CD14-positive monocyte (primary cell): ENCODE data around the gene NKX6-2. TPM values are rescaled to one million over a fixed set of nuclear protein-coding genes. Genes with fewer than 3 reads are reported as not detected.
A peak's percentile ranks its signal among the peaks of the same experiment; 100 is the strongest.

Experiments
- DNase-seq, 3 donors: peaks; one replicate each; pipeline ENCODE4 v3.0.0-alpha.2; 2011 to 2022
- H2AFZ ChIP-seq: 2 replicates; pipeline ENCODE4 v1.6.0; 2012; ENCODE audit warnings: mild to moderate bottlenecking, low read depth, low read length, inconsistent platforms; ENCODE audit not compliant: insufficient read depth, poor library complexity, severe bottlenecking
- H3K27ac ChIP-seq, 2 donors: 1 replicate in 1 of 2; 2 replicates in 1 of 2; pipeline ENCODE4 v1.5.1; 2012 to 2013; ENCODE audit warnings: low read length in 2 of 2, control low read depth in 1 of 2, inconsistent platforms in 1 of 2, low read depth in 1 of 2, mild to moderate bottlenecking in 1 of 2
- H3K27me3 ChIP-seq, 2 donors: one replicate each; pipeline versions ENCODE4 v1.6.0 to v1.6.1; 2011 to 2013; ENCODE audit warnings: low read length in 2 of 2; ENCODE audit not compliant: control insufficient read depth in 2 of 2, insufficient read depth in 2 of 2
- H3K36me3 ChIP-seq, 2 donors: replicated peaks in 1 of 2; 1 replicate in 1 of 2; 2 replicates in 1 of 2; pipeline versions ENCODE4 v1.5.1 to v1.6.1; 2012 to 2013; ENCODE audit warnings: low read length in 2 of 2, control low read depth in 1 of 2, inconsistent platforms in 1 of 2, mild to moderate bottlenecking in 1 of 2; ENCODE audit not compliant: insufficient read depth in 2 of 2, control insufficient read depth in 1 of 2
- H3K4me1 ChIP-seq, 2 donors: 1 replicate in 1 of 2; 2 replicates in 1 of 2; pipeline versions ENCODE4 v1.5.1 to v1.6.1; 2012 to 2013; ENCODE audit warnings: low read length in 2 of 2, control low read depth in 1 of 2, inconsistent platforms in 1 of 2, mild to moderate bottlenecking in 1 of 2, moderate library complexity in 1 of 2; ENCODE audit not compliant: insufficient read depth in 2 of 2, control insufficient read depth in 1 of 2
- H3K4me2 ChIP-seq: replicated peaks from 2 replicates; pipeline ENCODE3; 2012; ENCODE audit warnings: low read length, moderate library complexity, mild to moderate bottlenecking; ENCODE audit not compliant: poor library complexity, severe bottlenecking; ENCODE audit errors: extremely low read depth
- H3K4me3 ChIP-seq, 3 experiments: fragments of 200-600 bp in 1 of 3; sonication (generic) in 1 of 3; replicated peaks in 1 of 3; 1 replicate in 2 of 3; 2 replicates in 1 of 3; pipeline ENCODE4 v1.5.1; 2011 to 2013; ENCODE audit warnings: low read length in 3 of 3, mild to moderate bottlenecking in 3 of 3, control low read depth in 2 of 3, low read depth in 2 of 3, inconsistent platforms in 1 of 3, moderate library complexity in 1 of 3
- H3K79me2 ChIP-seq: 2 replicates; pipeline ENCODE4 v1.6.0; 2012; ENCODE audit warnings: mild to moderate bottlenecking, control low read depth, inconsistent platforms, low read length, moderate library complexity; ENCODE audit not compliant: insufficient read depth
- H3K9ac ChIP-seq: 2 replicates; pipeline ENCODE4 v1.6.0; 2017; ENCODE audit warnings: low read length, mild to moderate bottlenecking; ENCODE audit not compliant: insufficient read depth, poor library complexity, severe bottlenecking
- H3K9me3 ChIP-seq, 2 donors: replicated peaks in 1 of 2; 1 replicate in 1 of 2; 2 replicates in 1 of 2; pipeline versions ENCODE4 v1.5.1 to v1.6.1; 2012 to 2013; ENCODE audit warnings: low read length in 2 of 2, control low read depth in 1 of 2; ENCODE audit not compliant: control insufficient read depth in 1 of 2, insufficient read depth in 1 of 2
- H4K20me1 ChIP-seq: 2 replicates; pipeline ENCODE4 v1.6.0; 2012; ENCODE audit warnings: mild to moderate bottlenecking, low read length, control low read depth, moderate library complexity; ENCODE audit not compliant: insufficient read depth
- H3K27ac Mint-ChIP-seq, 7 donors: one replicate each; pipeline ENCODE4 v1.8.0; 2020; ENCODE audit warnings: mild to moderate bottlenecking in 7 of 7, mixed read lengths in 7 of 7, moderate library complexity in 6 of 7, inconsistent platforms in 2 of 7
- H3K27me3 Mint-ChIP-seq, 3 donors: one replicate each; pipeline ENCODE4 v1.8.0; 2021 to 2022; ENCODE audit warnings: low read depth in 3 of 3, mild to moderate bottlenecking in 3 of 3, mixed read lengths in 3 of 3, moderate library complexity in 3 of 3, inconsistent platforms in 1 of 3
- H3K36me3 Mint-ChIP-seq, 2 donors: one replicate each; pipeline ENCODE4 v1.8.0; 2020; ENCODE audit warnings: mixed read lengths in 2 of 2, inconsistent platforms in 1 of 2, mild to moderate bottlenecking in 1 of 2
- H3K4me1 Mint-ChIP-seq: one replicate; pipeline ENCODE4 v1.8.0; 2020; ENCODE audit warnings: mild to moderate bottlenecking, mixed read lengths
- H3K4me3 Mint-ChIP-seq, 2 donors: one replicate each; pipeline ENCODE4 v1.8.0; 2020; ENCODE audit warnings: mild to moderate bottlenecking in 2 of 2, mixed read lengths in 2 of 2, moderate library complexity in 1 of 2
- H3K9me3 Mint-ChIP-seq, 7 donors: one replicate each; pipeline ENCODE4 v1.8.0; 2020 to 2022; ENCODE audit warnings: mixed read lengths in 7 of 7, mild to moderate bottlenecking in 6 of 7, moderate library complexity in 6 of 7, inconsistent platforms in 2 of 7
- CTCF ChIP-seq: fragments of 200-600 bp; IDR thresholded peaks from one replicate; pipeline ENCODE4 v1.8.0; 2022; ENCODE audit warnings: antibody characterized with exemption, mild to moderate bottlenecking
- WGBS: methylation state at CpG from one replicate; pipeline ENCODE4 v1.1.5; 2013; ENCODE audit warnings: missing lambda C conversion rate; ENCODE audit not compliant: insufficient coverage; 5-methylcytosine and 5-hydroxymethylcytosine counted together
- intact Hi-C, 2 donors: fragments of 100-400 bp; cut with micrococcal nuclease; formaldehyde crosslinking; loops; one replicate each; pipeline versions ENCODE4 v1.15.0 to v1.15.1; 2023
- polyA plus RNA-seq, 3 donors: library from polyadenylated mRNA; depleted of rRNA in 1 of 3; unstranded in 2 of 3; stranded (reverse) in 1 of 3; fragments of 300-500 nt in 2 of 3; fragments of >200 nt in 1 of 3; fragmentation: Illumina TruSeq in 2 of 3; gene quantifications; 1 replicate in 2 of 3; 2 replicates in 1 of 3; pipeline ENCODE4 v1.2.3, GENCODE V29; 2012 to 2021

The NKX6-2 gene
- polyA plus RNA-seq, 3 donors, result not detected

- Histone ChIP-seq H3K79me2 (no peaks in the 10 kb centered on the region), H4K20me1 (no peaks in the 10 kb centered on the region), H3K4me1 (no peaks in the 10 kb centered on the region), H3K9ac (no peak overlapping the region), H3K36me3 (no peaks in the 10 kb centered on the region), H3K27ac (no peak overlapping the region), H3K9me3 (peaks cover 2 to 9% of the 10 kb centered on the region in 2 donors), H3K4me3 (no peak overlapping the region), H3K27me3 (no peaks in the 10 kb centered on the region), H3K4me2 (no peak overlapping the region), H2AFZ (no peak overlapping the region)
- Mint-ChIP-seq H3K9me3 (peaks cover 0 to 2% (median 0%) of the 10 kb centered on the region in 7 donors), H3K36me3 (no peaks in the 10 kb centered on the region), H3K27ac (no peak overlapping the region), H3K4me3 (no peak overlapping the region), H3K4me1 (no peaks in the 10 kb centered on the region), H3K27me3 (peaks cover 0 to 10% (median 5%) of the 10 kb centered on the region in 3 donors)
- no peak for DNase-seq
- intact Hi-C loops, result no loop called here
- 86% methylated on average over 9 of the region's 12 CpGs for WGBS
- no peak for TF ChIP-seq CTCF
Measured at GRCh38 chr10:132816718-132817117, 30.8 kb upstream of the NKX6-2 start.

- Mint-ChIP-seq H3K36me3 (no peaks in the 10 kb centered on the region), H3K27me3 (peaks cover 0 to 10% (median 7%) of the 10 kb centered on the region in 3 donors), H3K4me3 (no peak overlapping the region), H3K9me3 (peaks cover 0 to 2% (median 0%) of the 10 kb centered on the region in 7 donors), H3K4me1 (no peaks in the 10 kb centered on the region), H3K27ac (peak overlapping the region in 1 of 7 donors; percentile 27)
- no peaks in the 10 kb centered on the region for H3K36me3 ChIP-seq
- no peak overlapping the region for H3K27ac ChIP-seq
- no peak overlapping the region for H2AFZ ChIP-seq
- no peak for TF ChIP-seq CTCF
- no peak overlapping the region for H3K4me3 ChIP-seq
- H3K9ac ChIP-seq, result no peak overlapping the region
- H3K9me3 ChIP-seq, result no peaks in the 10 kb centered on the region
- 68% methylated on average over 13 of the region's 18 CpGs for WGBS
- intact Hi-C loops, result no loop called here
- H3K4me2 ChIP-seq, result no peak overlapping the region
- no peaks in the 10 kb centered on the region for H3K79me2 ChIP-seq
- peak in 1 of 3 donors; percentile 1 for DNase-seq
- no peaks in the 10 kb centered on the region for H3K27me3 ChIP-seq
- no peaks in the 10 kb centered on the region for H4K20me1 ChIP-seq
- no peaks in the 10 kb centered on the region for H3K4me1 ChIP-seq
Measured at GRCh38 chr10:132815168-132815857, 29.4 kb upstream of the NKX6-2 start.
